Endothelial cell of umbilical vein (primary cell): ENCODE results near the gene CNTNAP2. TPM values are rescaled to one million over a fixed set of nuclear protein-coding genes. Genes with fewer than 3 reads are reported as not detected.

Experiments used
- BruUV-seq: library from RNA; stranded (reverse); fragments of 400-500 nt; replicated peaks from 2 replicates; lab custom pipeline; 2021; lab: Mats Ljungman, UMichigan
- CTCF ChIA-PET: fragments of 300-600, 350-600 bp; sonication (Branson Sonifier 250); formaldehyde crosslinking; loops from one replicate; lab custom pipeline; 2021; ENCODE audit warnings: antibody characterized with exemption, inconsistent platforms; lab: Charles Lee
- POLR2A ChIA-PET: fragments of 300-600, 350-600 bp; sonication (Branson Sonifier 250); formaldehyde crosslinking; loops from one replicate; lab custom pipeline; 2021; ENCODE audit warnings: antibody characterized with exemption, inconsistent platforms; lab: Charles Lee
- DNase-seq: peaks from one replicate; pipeline ENCODE4 v3.0.0-alpha.2; 2011; ENCODE audit warnings: low read depth, low spot score
- FAIRE-seq: peaks from 2 replicates; lab custom pipeline; 2011; peaks lifted over from hg19 to GRCh38; lab: Jason Lieb, UNC
- H2AFZ ChIP-seq: 2 replicates; pipeline ENCODE4 v1.6.0; 2012; ENCODE audit warnings: low read depth, low read length, control low read depth, inconsistent platforms
- H3K27ac ChIP-seq: 2 replicates; pipeline ENCODE4 v1.5.1; 2011; ENCODE audit warnings: low read depth, mild to moderate bottlenecking, control low read depth, low read length, moderate library complexity; ENCODE audit not compliant: insufficient read depth
- H3K27me3 ChIP-seq, 2 experiments: 2 replicates each; pipeline versions ENCODE4 v1.6.0 to v1.6.1; 2011; ENCODE audit warnings: low read length in 2 of 2, mixed read lengths in 1 of 2; ENCODE audit not compliant: control insufficient read depth in 2 of 2, insufficient read depth in 2 of 2
- H3K36me3 ChIP-seq, 2 experiments: 2 replicates in 1 of 2; 3 replicates in 1 of 2; pipeline ENCODE4 v1.5.1; 2011; ENCODE audit warnings: low read length in 2 of 2, mild to moderate bottlenecking in 1 of 2, moderate library complexity in 1 of 2; ENCODE audit not compliant: control insufficient read depth in 2 of 2, insufficient read depth in 2 of 2; ENCODE audit errors: extremely low read depth in 1 of 2
- H3K4me1 ChIP-seq: 3 replicates; pipeline ENCODE4 v1.5.1; 2011; ENCODE audit warnings: mild to moderate bottlenecking, low read length; ENCODE audit not compliant: control insufficient read depth, insufficient read depth; ENCODE audit errors: extremely low read depth
- H3K4me2 ChIP-seq: 2 replicates; pipeline ENCODE4 v1.6.1; 2011; ENCODE audit warnings: low read length, control low read depth, mixed read lengths; ENCODE audit not compliant: insufficient read depth
- H3K4me3 ChIP-seq, 3 experiments: fragments of 200-600 bp in 1 of 3; sonication (generic), shearing (Covaris generic) in 1 of 3; replicated peaks in 1 of 3; 2 replicates each; pipeline ENCODE4 v1.5.1; 2011 to 2016; ENCODE audit warnings: control low read depth in 3 of 3, low read length in 3 of 3, mild to moderate bottlenecking in 2 of 3, inconsistent platforms in 1 of 3, low read depth in 1 of 3, moderate library complexity in 1 of 3; ENCODE audit not compliant: insufficient read depth in 1 of 3
- H3K79me2 ChIP-seq: 2 replicates; pipeline ENCODE4 v1.6.0; 2012; ENCODE audit warnings: low read length, inconsistent platforms; ENCODE audit not compliant: control insufficient read depth, insufficient read depth
- H3K9ac ChIP-seq: replicated peaks from 2 replicates; pipeline ENCODE3; 2011; ENCODE audit warnings: low read length, control low read depth; ENCODE audit not compliant: insufficient read depth; ENCODE audit errors: extremely low read depth
- H3K9me1 ChIP-seq: replicated peaks from 3 replicates; pipeline ENCODE4 v1.6.0; 2011; ENCODE audit warnings: mild to moderate bottlenecking, low read length; ENCODE audit not compliant: control insufficient read depth, insufficient read depth; ENCODE audit errors: extremely low read depth
- H3K9me3 ChIP-seq: replicated peaks from 2 replicates; pipeline ENCODE4 v1.5.1; 2012; ENCODE audit warnings: low read length, inconsistent platforms; ENCODE audit not compliant: control insufficient read depth, insufficient read depth
- H4K20me1 ChIP-seq: replicated peaks from 2 replicates; pipeline ENCODE3; 2011; ENCODE audit warnings: mild to moderate bottlenecking, low read length; ENCODE audit not compliant: control insufficient read depth, insufficient read depth; ENCODE audit errors: extremely low read depth
- EZH2 ChIP-seq: IDR thresholded peaks from 2 replicates; pipeline ENCODE4 v1.6.1; 2012; ENCODE audit warnings: borderline replicate concordance, low read depth, mild to moderate bottlenecking, moderate library complexity, low read length, inconsistent platforms; ENCODE audit not compliant: severe bottlenecking
- JUN ChIP-seq: IDR thresholded peaks from 2 replicates; pipeline ENCODE4 v1.6.1; 2011; ENCODE audit warnings: borderline replicate concordance, low read depth; ENCODE audit not compliant: insufficient read length, insufficient read depth
- MYC ChIP-seq: IDR thresholded peaks from one replicate; pipeline ENCODE4 v1.6.1; 2011; ENCODE audit warnings: mild to moderate bottlenecking, low read depth, low read length
- POLR2A ChIP-seq: IDR thresholded peaks from 2 replicates; pipeline ENCODE4 v1.6.1; 2012; ENCODE audit warnings: low read depth, mild to moderate bottlenecking, control low read depth, low read length
- dilution Hi-C: fragments of 300-500 bp; cut with MboI; formaldehyde crosslinking; loops from one replicate; pipeline ENCODE4 v1.15.0; 2019; ENCODE audit warnings: low sequenced_read_pairs; ENCODE audit not compliant: extremely low pct_ligation_motif_present
- intact Hi-C: fragments of 100-400 bp; cut with micrococcal nuclease; formaldehyde crosslinking; loops from one replicate; pipeline ENCODE4 v1.10.0; 2022
- polyA plus RNA-seq, 4 experiments: library from polyadenylated mRNA; depleted of rRNA in 3 of 4; stranded (reverse) in 3 of 4; unstranded in 1 of 4; fragments of >200 nt; gene quantifications; 2 replicates each; pipeline versions ENCODE4 v1.2.1 to v1.2.3, GENCODE V29; 2011 to 2012; ENCODE audit warnings: missing spikeins in 1 of 4
- total RNA-seq: library from RNA; stranded (reverse); gene quantifications from 2 replicates; pipeline ENCODE4 v1.2.3, GENCODE V29; 2021

The CNTNAP2 gene
- total and polyA plus RNA-seq, 2 donors (not counting 3 experiments of a cell fraction or from before 2014, with no cell fraction given): not detected

DNA sequence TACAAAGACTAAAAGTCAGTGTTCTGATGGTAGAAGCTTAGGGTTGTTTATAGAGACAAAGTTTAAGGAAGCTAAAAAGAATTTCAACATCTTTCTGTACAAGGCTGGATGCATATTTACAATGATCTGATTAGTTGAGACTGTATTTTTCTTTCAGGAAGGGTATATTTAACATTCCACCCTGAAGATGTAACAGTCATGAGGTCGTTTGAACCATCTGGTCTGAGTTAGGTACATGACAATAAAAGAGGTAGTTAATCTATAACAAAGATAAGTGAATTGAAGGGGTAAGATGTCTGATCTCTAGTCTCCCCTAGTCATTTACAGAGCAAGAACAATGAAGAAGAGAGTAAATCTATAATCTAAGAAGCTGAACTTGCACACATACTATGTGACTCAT is 821.2 kb downstream of the CNTNAP2 start:
- no peak for DNase-seq
- no peak for TF ChIP-seq MYC
- Histone ChIP-seq H3K9me3 (no peaks in the 10 kb centered on the region), H3K9ac (no peak overlapping the region), H3K36me3 (no peaks in the 10 kb centered on the region), H2AFZ (no peak overlapping the region), H3K27ac (no peak overlapping the region), H3K27me3 (no peaks in the 10 kb centered on the region), H3K4me1 (no peaks in the 10 kb centered on the region), H4K20me1 (no peaks in the 10 kb centered on the region), H3K4me2 (no peak overlapping the region), H3K4me3 (no peak overlapping the region), H3K9me1 (no peaks in the 10 kb centered on the region), H3K79me2 (no peaks in the 10 kb centered on the region)
- ChIA-PET POLR2A (no interaction called here), CTCF (no interaction called here)
- FAIRE-seq: no peak
- no TSS peak for BruUV-seq
- dilution Hi-C loops: no loop called here
- intact Hi-C loops: no loop called here

DNA sequence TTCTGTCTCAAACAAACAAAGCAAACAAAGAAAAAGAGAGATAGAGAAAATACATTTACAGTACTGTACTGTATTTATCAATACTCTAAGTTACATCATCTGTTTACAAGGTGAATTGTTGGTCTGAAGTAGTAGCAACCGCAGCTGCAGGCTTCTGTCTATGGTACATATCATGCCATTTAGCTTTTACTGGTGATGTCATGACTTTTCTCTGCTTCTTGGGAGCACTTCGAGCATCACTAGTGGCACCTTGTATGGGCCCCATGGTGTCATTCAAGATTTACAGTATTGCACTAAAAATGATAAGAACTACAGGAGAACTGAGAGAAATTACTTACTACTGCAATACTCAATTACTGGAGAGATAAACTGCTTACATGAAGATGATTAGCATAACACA is 826.9 kb downstream of the CNTNAP2 start:
- Histone ChIP-seq H3K9me3 (no peaks in the 10 kb centered on the region), H3K4me2 (no peak overlapping the region), H3K9me1 (no peaks in the 10 kb centered on the region), H3K4me3 (no peak overlapping the region), H3K79me2 (no peaks in the 10 kb centered on the region), H3K36me3 (no peaks in the 10 kb centered on the region), H3K27ac (no peak overlapping the region), H3K27me3 (no peaks in the 10 kb centered on the region), H4K20me1 (no peaks in the 10 kb centered on the region), H3K4me1 (no peaks in the 10 kb centered on the region), H3K9ac (no peak overlapping the region), H2AFZ (no peak overlapping the region)
- no TSS peak for BruUV-seq
- ChIA-PET CTCF (no interaction called here), POLR2A (no interaction called here)
- DNase-seq: no peak
- dilution Hi-C loops: no loop called here
- intact Hi-C loops: no loop called here
- FAIRE-seq: no peak
- TF ChIP-seq POLR2A (no peak), JUN (no peak), EZH2 (no peak)
